Measurements from ENCODE around the gene MET. TPM values are rescaled to one million over a fixed set of nuclear protein-coding genes. Genes with fewer than 3 reads are reported as not detected.

Gene MET
- polyA plus RNA-seq, 1 donor from 2014 or later = not detected

GRCh38 chr7:116697761-116698160 lies 25.8 kb downstream of the MET start (continued):
- TF ChIP-seq EZH2 (IDR thresholded peaks at IDR 0.05; ENCODE audit: borderline replicate concordance, insufficient read depth, low read length, poor library complexity, severe bottlenecking) (no peak), SMC3 (conservative IDR thresholded peaks at IDR 0.05; ENCODE audit: poor library complexity) (no peak)

GRCh38 chr7:116698396-116698795 lies 26.4 kb downstream of the MET start:
- Histone ChIP-seq H3K27me3 (ENCODE audit: insufficient read depth, low read depth, low read length) (no peaks in the 10 kb centered on the region), H3K27ac (ENCODE audit: low read length) (no peak overlapping the region), H3K9me3 (ENCODE audit: low read length) (no peaks in the 10 kb centered on the region), H4K20me1 (ENCODE audit: insufficient read depth) (no peaks in the 10 kb centered on the region), H3K79me2 (replicated peaks; ENCODE audit: insufficient read depth, low read length) (no peaks in the 10 kb centered on the region), H3K9me2 (ENCODE audit: insufficient read depth, low read length) (no peaks in the 10 kb centered on the region), H3K36me3 (ENCODE audit: insufficient read depth, low read length) (no peaks in the 10 kb centered on the region), H3K9ac (ENCODE audit: low read length) (no peak overlapping the region), H3K4me3 (ENCODE audit: low read length) (no peak overlapping the region), H3F3A (ENCODE audit: insufficient read depth, low read length, poor library complexity, severe bottlenecking) (no peaks in the 10 kb centered on the region), H2AFZ (ENCODE audit: low read depth, low read length) (no peak overlapping the region), H3K4me2 (ENCODE audit: low read length) (no peak overlapping the region)
- TF ChIP-seq SMC3 (conservative IDR thresholded peaks at IDR 0.05; ENCODE audit: poor library complexity) (no peak), REST (IDR thresholded peaks at IDR 0.05; ENCODE audit: borderline replicate concordance) (no peak), EZH2 (IDR thresholded peaks at IDR 0.05; ENCODE audit: borderline replicate concordance, insufficient read depth, low read length, poor library complexity, severe bottlenecking) (no peak), RAD21 (conservative IDR thresholded peaks at IDR 0.05) (no peak)

GRCh38 chr7:116698930-116699721 lies 27.1 kb downstream of the MET start:
- TF ChIP-seq EP300 (conservative IDR thresholded peaks at IDR 0.05; ENCODE audit: poor library complexity, severe bottlenecking) (no peak), RAD21 (conservative IDR thresholded peaks at IDR 0.05) (no peak), EZH2 (IDR thresholded peaks at IDR 0.05; ENCODE audit: borderline replicate concordance, insufficient read depth, low read length, poor library complexity, severe bottlenecking) (no peak), SMC3 (conservative IDR thresholded peaks at IDR 0.05; ENCODE audit: poor library complexity) (no peak), REST (IDR thresholded peaks at IDR 0.05; ENCODE audit: borderline replicate concordance) (no peak), POLR2AphosphoS5 (IDR thresholded peaks at IDR 0.05) (no peak), TAF1 (IDR thresholded peaks at IDR 0.05; ENCODE audit: low read depth) (no peak), CTCF (IDR thresholded peaks at IDR 0.05; ENCODE audit: poor library complexity, severe bottlenecking) (no peak), MXI1 (conservative IDR thresholded peaks at IDR 0.05; ENCODE audit: poor library complexity, severe bottlenecking) (no peak)
- Histone ChIP-seq H3K4me2 (ENCODE audit: low read length) (no peak overlapping the region), H3K9me3 (ENCODE audit: low read length) (no peaks in the 10 kb centered on the region), H3F3A (ENCODE audit: insufficient read depth, low read length, poor library complexity, severe bottlenecking) (no peaks in the 10 kb centered on the region), H2AFZ (ENCODE audit: low read depth, low read length) (no peak overlapping the region), H3K9ac (ENCODE audit: low read length) (no peak overlapping the region), H3K27me3 (ENCODE audit: insufficient read depth, low read depth, low read length) (no peaks in the 10 kb centered on the region), H3K79me2 (replicated peaks; ENCODE audit: insufficient read depth, low read length) (no peaks in the 10 kb centered on the region), H3K9me2 (ENCODE audit: insufficient read depth, low read length) (no peaks in the 10 kb centered on the region), H3K27ac (ENCODE audit: low read length) (no peak overlapping the region), H3K36me3 (ENCODE audit: insufficient read depth, low read length) (no peaks in the 10 kb centered on the region), H3K4me3 (ENCODE audit: low read length) (no peak overlapping the region), H4K20me1 (ENCODE audit: insufficient read depth) (no peaks in the 10 kb centered on the region)
